DMS53 treated with DMSO at 0.1 percent for 48 hours (cell line): ENCODE data around the gene TBRG1.
A peak's percentile ranks its signal among the peaks of the same experiment; 100 is the strongest.

Source experiments
- DNase-seq: peaks from one replicate; lab custom pipeline; 2025; ENCODE audit not compliant: unreplicated experiment; lab: John Stamatoyannopoulos, UW

The TBRG1 gene

DNA sequence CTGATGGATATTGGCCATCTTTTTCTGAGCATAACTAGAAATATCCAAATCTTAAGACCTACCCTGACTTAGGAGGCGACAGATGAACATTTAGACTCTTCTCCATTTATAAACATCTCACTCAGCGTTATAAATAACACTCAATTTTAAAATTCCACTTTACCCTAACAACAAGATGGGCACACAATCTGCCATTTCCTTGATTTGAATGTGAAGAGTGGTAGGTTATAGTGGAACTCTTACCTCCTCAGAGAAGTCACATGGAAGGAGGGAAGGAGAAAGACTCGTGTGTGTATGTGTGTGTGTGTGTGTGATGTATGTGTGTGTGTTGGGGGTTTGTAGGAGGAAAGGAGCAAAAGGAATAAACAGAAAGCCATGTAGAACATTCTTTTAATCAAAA lies 35.8 kb downstream of the TBRG1 start:
- DNase-seq = no peak

DNA sequence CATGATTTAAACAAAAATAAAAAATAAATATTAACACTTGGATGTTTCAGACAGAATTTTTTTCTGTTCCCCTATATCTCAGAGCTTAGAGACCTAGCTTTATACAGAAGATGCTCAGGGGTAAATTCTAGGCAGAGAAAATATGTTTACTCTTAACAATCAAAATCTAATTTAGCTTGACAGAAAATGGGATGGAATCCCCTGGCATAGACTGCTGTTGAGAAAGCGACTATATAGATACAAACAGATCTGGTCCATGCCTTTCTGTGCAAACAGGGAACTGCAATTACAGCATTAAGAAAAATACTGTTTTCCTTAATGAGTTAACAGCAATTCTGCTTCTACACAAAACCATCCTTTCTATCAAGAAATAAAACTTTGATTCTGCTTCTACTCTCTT lies 36.3 kb downstream of the TBRG1 start:
- no peak for DNase-seq

DNA sequence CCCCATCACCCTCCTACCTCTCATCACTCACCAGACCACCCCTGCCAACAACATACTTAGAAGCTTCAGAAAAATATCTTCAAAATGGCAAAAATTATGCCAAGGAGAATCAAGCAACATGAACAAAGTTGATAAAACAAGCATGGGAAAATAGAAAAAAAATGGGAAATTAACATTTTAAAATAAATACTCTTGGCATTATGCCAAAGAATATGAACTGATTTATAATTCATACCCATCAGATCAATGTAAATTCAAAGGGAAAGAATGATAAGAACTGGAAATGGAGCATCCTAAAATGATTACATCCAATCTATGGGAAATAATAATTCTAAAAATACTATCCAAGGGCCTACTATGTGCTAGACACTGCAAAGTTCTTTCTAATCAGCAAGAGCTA lies 38.9 kb downstream of the TBRG1 start:
- no peak for DNase-seq

DNA sequence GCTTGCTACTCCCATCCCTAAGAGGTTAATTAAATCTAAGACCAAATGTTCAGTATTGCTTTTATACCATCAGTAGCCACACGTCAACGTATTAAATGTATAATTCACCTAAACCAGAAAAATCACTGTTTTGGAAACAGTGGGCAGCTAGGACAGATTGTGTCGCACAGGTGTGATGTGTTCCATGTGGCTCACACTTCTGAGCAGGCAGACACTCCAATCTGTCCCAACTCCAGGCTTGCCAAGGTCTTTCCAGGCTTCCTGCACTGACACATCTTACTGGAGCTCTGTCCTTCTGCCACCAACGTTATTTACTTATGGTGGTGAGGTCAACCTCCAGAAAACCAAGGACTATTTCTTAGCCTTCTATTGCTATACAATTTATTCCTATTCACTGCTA lies 39.4 kb downstream of the TBRG1 start:
- DNase-seq = no peak

DNA sequence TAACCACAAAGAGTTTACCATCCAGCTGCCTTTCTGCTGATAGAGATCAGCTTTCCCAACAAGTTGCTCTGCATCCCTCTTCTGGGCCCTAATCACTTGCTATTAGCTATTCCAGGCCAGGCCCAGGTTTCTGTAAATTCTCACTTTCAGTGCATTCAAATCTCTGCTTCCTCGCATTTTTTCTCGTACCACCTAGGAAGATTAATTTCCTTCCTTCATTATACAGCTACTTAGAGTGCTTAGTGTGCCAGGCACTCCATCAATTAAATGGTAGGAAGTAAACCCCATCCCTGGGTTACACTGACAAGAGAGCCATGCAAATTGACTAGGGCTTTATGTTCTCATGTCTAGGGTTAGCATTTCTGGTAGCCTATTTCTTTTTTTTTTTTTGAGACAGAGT lies 41.2 kb downstream of the TBRG1 start:
- no peak for DNase-seq

DNA sequence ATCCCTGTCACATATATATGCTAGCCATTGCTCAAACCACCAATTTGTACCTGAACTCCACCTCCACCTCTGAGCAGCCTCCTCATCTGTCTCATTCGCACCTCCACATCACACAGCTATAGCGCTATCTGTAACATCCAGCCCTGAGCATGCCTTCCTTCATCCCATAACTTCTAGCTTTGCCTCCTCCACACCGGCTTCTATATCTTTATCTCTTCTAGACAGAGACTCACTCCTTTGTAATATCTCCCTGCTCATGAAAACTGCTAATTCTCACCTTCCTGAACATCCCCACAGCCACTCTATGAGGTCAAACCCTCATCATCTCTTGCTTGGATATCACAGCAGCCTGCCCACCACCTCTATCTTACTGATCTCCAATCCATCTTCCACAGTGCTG lies 44.9 kb downstream of the TBRG1 start:
- DNase-seq = no peak

DNA sequence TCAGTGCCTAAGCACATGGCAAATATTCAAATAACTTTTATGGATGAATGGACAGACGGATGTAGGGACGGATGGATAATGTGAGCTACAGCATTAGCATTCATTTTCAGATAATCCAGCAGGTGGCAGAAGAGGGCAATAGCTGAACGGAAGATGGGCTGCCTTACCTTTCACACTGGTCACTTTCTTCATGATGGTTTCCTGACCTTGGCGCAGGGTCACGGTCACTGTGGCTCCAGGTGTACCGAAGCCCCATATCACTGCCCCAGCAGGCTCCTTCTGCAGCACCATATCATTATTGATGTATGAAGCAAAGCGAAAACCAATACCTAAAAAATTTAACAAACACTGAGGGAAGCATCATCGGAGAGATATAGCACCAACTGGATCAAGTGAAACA lies 46.5 kb downstream of the TBRG1 start:
- DNase-seq = peak; percentile 39

DNA sequence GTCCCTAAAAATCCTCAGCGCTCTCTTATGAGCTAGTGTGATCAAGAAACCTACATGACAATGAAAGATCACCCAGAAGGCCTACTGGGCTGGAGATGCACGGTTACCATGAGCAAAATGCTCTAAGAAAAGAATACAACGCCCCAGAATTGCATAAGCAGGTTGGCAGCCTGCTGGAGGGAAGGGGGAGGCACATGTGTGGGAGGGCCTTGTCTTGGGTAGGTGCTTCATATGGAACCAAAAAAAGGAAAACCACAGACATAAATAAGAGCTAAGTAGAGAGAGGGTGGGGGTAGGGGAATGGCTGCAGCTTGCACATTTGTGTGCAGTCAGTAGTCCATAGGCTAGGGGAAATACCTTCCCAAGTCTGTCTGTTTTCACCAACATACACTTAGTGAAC lies 48.1 kb downstream of the TBRG1 start:
- no peak for DNase-seq

DNA sequence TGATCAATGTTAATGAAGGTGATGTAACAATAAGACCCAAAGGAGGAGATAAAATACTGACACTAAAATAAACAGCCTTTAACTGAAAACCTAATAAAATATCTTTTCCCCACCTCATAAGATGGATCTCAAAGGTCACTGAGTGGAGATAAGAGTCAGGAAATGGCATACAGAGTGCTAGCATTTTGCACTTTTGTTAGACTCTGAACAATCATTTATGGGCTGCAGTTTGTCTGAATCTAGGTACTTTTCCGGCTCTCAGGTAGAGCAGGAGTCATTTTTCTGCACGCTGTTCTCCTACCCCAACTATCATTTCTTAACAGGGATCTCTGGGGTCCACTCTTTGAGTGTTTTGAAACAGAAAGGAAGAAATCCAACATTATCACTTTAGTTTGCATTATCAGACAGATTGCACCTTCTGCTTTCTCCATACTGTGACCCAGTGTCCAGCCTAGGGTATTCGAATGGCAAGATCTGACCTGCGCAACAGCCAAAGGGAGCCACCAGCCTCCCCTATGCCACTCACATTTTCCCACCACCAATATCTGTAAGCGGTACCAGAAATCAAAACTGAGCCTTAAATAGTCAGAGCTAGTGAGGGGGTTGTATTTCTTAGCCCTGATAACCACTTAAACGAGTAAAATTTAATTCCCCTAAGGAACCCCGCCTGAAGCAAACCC lies 50.0 kb downstream of the TBRG1 start:
- DNase-seq = no peak

DNA sequence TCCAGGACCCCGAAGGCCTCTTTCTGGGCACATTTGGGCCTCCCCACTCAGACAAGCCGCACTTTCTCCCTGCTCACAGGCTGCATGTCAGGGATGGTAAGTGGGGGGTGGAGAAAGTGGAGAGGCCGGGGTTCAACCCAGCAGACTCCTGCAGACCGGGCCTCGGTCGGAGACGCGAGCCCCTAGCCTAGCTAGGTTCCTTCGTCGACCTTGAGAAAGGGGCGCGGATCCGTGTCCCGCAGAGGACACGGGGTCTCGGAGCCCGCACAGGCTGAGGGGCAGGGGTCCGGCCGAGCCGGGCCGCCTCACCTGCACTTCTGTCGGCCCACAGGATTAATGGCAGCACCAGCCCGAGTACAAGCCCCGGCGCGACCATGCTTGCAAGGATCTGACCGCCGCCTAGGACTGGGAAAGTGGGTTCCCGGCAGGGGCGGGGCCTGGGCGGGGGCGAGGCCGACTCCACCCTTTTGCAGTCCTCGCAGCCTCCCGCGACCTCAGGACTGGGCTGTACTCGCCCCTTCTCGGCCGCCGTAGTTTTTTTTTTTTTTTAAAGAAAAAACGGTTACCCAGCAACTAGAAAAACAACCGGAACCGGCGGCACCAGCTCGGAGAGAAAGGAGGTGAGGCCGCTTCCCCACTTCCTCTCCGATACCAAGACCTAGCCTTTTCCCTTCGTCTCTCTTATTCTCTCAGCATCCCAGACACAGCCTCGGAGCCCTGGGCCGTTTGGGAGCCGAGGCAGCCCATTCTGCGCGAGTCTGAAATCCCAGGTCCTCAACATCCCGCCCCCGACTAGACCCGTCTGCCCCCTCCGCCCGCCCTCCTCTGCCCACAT lies 50.9 kb downstream of the TBRG1 start, which contains the start of the genes SIAE and SPA17:
Gene SIAE (minus strand): TSS at position 407 of the 835 bp plus-strand sequence. CDS start 31 bp downstream, at position 376.
Gene SPA17 (plus strand): TSS at position 572 of the 835 bp plus-strand sequence. CDS start 1,361 bp downstream, outside the sequence.
- DNase-seq = peak; percentile 85

DNA sequence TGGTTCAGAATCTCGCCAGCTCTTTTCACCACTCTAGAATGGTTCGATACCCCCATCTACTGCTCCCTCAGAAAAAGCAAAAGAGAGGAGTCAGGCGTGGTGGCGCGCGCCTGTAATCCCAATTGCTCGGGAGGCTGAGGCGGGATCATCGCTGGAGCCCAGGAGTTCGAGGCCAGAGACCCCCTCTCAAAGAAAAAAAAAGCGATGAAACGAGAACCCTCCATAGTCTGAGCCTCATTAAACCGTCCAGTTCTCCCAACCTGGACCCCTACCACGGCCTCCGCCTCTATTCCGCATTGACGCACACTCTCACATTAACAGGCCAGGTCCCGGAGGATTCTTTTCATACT lies 51.5 kb downstream of the TBRG1 start:
- DNase-seq = no peak

DNA sequence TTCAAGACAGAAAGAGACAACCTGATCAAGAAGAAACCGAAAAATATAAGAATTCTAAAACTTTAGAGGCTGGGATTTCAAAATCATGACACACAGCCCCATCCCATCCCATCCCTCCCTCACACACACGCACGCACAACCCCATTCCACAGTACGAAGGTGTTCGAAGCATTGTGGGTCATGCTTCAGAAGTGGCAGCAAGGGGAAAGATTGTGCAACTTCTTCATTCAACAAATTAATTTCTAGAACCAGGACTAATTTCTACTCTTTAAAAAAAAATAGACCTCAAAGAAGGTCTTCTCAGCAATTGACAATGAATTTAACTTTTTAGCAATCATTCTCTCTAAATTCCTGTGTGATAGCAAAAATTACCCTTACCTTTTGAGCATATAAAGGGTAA lies 51.9 kb downstream of the TBRG1 start:
- DNase-seq = no peak

DNA sequence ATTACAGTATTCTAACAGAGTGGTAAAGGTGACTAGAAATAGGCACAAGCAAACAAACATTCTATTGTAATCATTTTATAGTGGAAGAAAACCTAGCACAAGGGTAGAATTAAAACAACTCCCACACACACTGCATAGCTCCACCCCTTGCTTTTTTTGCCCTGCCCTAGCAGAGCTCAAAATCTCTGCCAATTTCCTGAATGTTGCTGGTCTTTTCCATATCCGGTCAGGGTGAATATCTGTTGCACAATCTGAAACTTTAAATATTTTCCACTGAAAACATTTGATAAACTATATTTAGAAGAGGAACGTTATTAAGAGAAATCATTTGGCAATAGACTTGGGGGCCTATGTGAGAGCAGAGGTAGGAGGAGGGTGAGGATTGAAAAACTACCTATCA lies 53.7 kb downstream of the TBRG1 start:
- no peak for DNase-seq

DNA sequence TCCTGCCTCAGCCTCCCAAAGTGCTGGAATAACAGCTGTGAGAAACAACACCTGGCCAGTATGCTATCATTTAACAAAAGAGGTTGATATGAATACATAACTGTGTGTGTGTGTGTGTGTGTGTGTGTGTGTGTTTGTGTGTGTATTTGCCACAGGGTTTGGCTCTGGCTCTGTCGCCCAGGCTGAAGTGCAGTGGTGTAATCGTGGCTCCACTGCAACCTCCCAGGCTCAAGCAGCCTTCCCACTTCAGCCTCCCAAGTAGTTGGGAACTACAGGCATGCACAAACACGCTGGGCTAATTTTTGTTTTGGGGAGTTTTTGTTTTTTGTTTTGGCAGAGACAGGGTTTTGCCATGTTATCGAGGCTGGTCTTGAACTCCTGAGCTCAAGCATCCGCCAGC lies 55.8 kb downstream of the TBRG1 start:
- DNase-seq = no peak

DNA sequence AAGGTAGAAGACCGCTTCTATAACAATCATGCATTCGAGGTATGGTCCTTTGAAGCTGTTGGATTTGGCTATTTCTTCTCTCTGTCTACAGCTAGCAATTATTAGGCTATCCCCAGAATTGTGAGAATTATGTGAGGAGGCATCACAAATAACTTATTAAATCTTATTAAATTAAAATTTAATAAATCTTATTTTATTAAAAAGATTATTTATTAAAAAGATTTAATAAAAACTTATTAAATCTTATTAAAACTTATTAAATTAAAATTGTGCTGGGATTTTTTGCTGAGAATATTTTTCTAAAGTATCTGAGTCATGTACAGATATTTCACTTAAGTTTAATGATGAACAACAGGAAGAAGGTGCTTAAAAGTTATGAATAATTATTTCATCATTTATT lies 58.8 kb downstream of the TBRG1 start:
- no peak for DNase-seq

DNA sequence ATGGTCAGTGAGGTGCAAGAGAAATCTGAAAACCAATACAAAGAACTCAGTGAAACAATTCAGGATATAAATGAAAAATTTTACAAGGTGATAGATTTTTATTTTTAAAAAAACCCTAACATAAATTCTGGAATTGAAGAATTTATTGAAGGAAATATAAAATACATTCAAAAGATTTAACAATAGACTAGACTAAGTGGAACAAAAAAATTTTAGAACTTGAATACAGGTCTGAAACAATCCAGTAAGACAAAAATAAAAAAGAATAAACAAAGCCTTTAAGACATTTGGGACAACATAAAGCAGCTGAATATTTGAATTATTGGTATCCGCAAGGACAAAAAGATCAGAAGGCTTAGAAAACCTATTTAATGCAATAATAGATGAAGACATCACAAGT lies 59.8 kb downstream of the TBRG1 start:
- DNase-seq = no peak
